Chondrocyte (in vitro differentiated cells): ENCODE results near the gene CTXN2. TPM values are rescaled to one million over a fixed set of nuclear protein-coding genes. Genes with fewer than 3 reads are reported as not detected.

Experiments used
- DNase-seq: peaks from one replicate; pipeline ENCODE4 v3.0.0; 2021; ENCODE audit warnings: mixed read lengths, low spot score
- H3K27ac Mint-ChIP-seq: one replicate; pipeline ENCODE4 v1.8.0; 2021; ENCODE audit warnings: mild to moderate bottlenecking, moderate library complexity, mixed read lengths; ENCODE audit not compliant: unreplicated experiment
- H3K27me3 Mint-ChIP-seq: 2 replicates; pipeline ENCODE4 v1.8.0; 2021; ENCODE audit warnings: low read depth, mixed read lengths
- H3K36me3 Mint-ChIP-seq: 2 replicates; pipeline ENCODE4 v1.8.0; 2021; ENCODE audit warnings: low read depth, mixed read lengths
- H3K4me1 Mint-ChIP-seq: 2 replicates; pipeline ENCODE4 v1.8.0; 2021; ENCODE audit warnings: low read depth, mild to moderate bottlenecking, mixed read lengths
- H3K4me3 Mint-ChIP-seq: one replicate; pipeline ENCODE4 v1.8.0; 2021; ENCODE audit warnings: mild to moderate bottlenecking, moderate library complexity, mixed read lengths; ENCODE audit not compliant: unreplicated experiment
- H3K9me3 Mint-ChIP-seq: 2 replicates; pipeline ENCODE4 v1.8.0; 2021; ENCODE audit warnings: low read depth, mixed read lengths
- CTCF ChIP-seq: fragments of 200-600 bp; sonication (generic); IDR thresholded peaks from 2 replicates; pipeline ENCODE4 v1.5.0; 2021; ENCODE audit warnings: antibody characterized with exemption, mild to moderate bottlenecking, moderate library complexity
- total RNA-seq: library from RNA; stranded (reverse); gene quantifications from 3 replicates; pipeline ENCODE4 v1.2.1, GENCODE V29; 2021

The CTXN2 gene
- total RNA-seq, 1 donor from 2014 or later = not detected

- peaks cover 37% of the 10 kb centered on the region for H3K27me3 Mint-ChIP-seq
- no peak for TF ChIP-seq CTCF
- H3K36me3 Mint-ChIP-seq = no peaks in the 10 kb centered on the region
- H3K9me3 Mint-ChIP-seq = peaks cover 2% of the 10 kb centered on the region
- H3K4me3 Mint-ChIP-seq = no peak overlapping the region
- H3K4me1 Mint-ChIP-seq = no peaks in the 10 kb centered on the region
- no peak overlapping the region for H3K27ac Mint-ChIP-seq
- no peak for DNase-seq
These were observed 39.0 kb downstream of the CTXN2 start for GRCh38 chr15:48230498-48230897.

GRCh38 chr15:48233246-48233645 lies 41.8 kb downstream of the CTXN2 start:
- Mint-ChIP-seq H3K9me3 (no peaks in the 10 kb centered on the region), H3K27ac (no peak overlapping the region), H3K36me3 (no peaks in the 10 kb centered on the region), H3K4me3 (no peak overlapping the region), H3K4me1 (no peaks in the 10 kb centered on the region), H3K27me3 (peaks cover 31% of the 10 kb centered on the region)
- TF ChIP-seq CTCF = no peak
- no peak for DNase-seq

GRCh38 chr15:48239334-48239733 lies 47.9 kb downstream of the CTXN2 start:
- DNase-seq = no peak
- H3K9me3 Mint-ChIP-seq = no peaks in the 10 kb centered on the region
- no peaks in the 10 kb centered on the region for H3K36me3 Mint-ChIP-seq
- H3K4me3 Mint-ChIP-seq = no peak overlapping the region
- peaks cover 22% of the 10 kb centered on the region for H3K27me3 Mint-ChIP-seq
- H3K4me1 Mint-ChIP-seq = no peaks in the 10 kb centered on the region
- TF ChIP-seq CTCF = no peak
- H3K27ac Mint-ChIP-seq = no peak overlapping the region

- H3K9me3 Mint-ChIP-seq = no peaks in the 10 kb centered on the region
- DNase-seq = no peak
- no peaks in the 10 kb centered on the region for H3K36me3 Mint-ChIP-seq
- TF ChIP-seq CTCF = no peak
- H3K4me1 Mint-ChIP-seq = no peaks in the 10 kb centered on the region
- H3K27me3 Mint-ChIP-seq = peaks cover 22% of the 10 kb centered on the region
- no peak overlapping the region for H3K27ac Mint-ChIP-seq
- no peak overlapping the region for H3K4me3 Mint-ChIP-seq
These were observed 50.5 kb downstream of the CTXN2 start for GRCh38 chr15:48242015-48242414.

GRCh38 chr15:48242535-48242934 lies 51.1 kb downstream of the CTXN2 start:
- H3K27me3 Mint-ChIP-seq = peaks cover 22% of the 10 kb centered on the region

More at GRCh38 chr15:48242535-48242934, 51.1 kb downstream of the CTXN2 start:
- TF ChIP-seq CTCF = no peak
- no peaks in the 10 kb centered on the region for H3K4me1 Mint-ChIP-seq
- no peaks in the 10 kb centered on the region for H3K9me3 Mint-ChIP-seq
- H3K4me3 Mint-ChIP-seq = no peak overlapping the region
- H3K36me3 Mint-ChIP-seq = no peaks in the 10 kb centered on the region
- no peak overlapping the region for H3K27ac Mint-ChIP-seq
- DNase-seq = no peak
